Measurements from ENCODE around the gene TCEA3.

The TCEA3 gene

GRCh38 chr1:23438545-23438944 is 14.0 kb upstream of the TCEA3 start:
- H3K4me3 ChIP-seq (ENCODE audit: low read length): no peak overlapping the region
- no peak for DNase-seq (ENCODE audit: low read depth)
- TF ChIP-seq CTCF (conservative IDR thresholded peaks at IDR 0.05; ENCODE audit: low read depth, low read length): no peak

- H3K4me3 ChIP-seq (ENCODE audit: low read length): no peak overlapping the region
- no peak for TF ChIP-seq CTCF (conservative IDR thresholded peaks at IDR 0.05; ENCODE audit: low read depth, low read length)
- DNase-seq (ENCODE audit: low read depth): no peak
Measured at GRCh38 chr1:23437355-23437664, 12.8 kb upstream of the TCEA3 start.

GRCh38 chr1:23436520-23437354 is 12.2 kb upstream of the TCEA3 start:
- DNase-seq (ENCODE audit: low read depth): no peak
- no peak overlapping the region for H3K4me3 ChIP-seq (ENCODE audit: low read length)
- TF ChIP-seq CTCF (conservative IDR thresholded peaks at IDR 0.05; ENCODE audit: low read depth, low read length): no peak

- DNase-seq (ENCODE audit: low read depth): no peak
- TF ChIP-seq CTCF (conservative IDR thresholded peaks at IDR 0.05; ENCODE audit: low read depth, low read length): no peak
- no peak overlapping the region for H3K4me3 ChIP-seq (ENCODE audit: low read length)
Measured at GRCh38 chr1:23434260-23434775, 9.8 kb upstream of the TCEA3 start.

GRCh38 chr1:23433122-23433521 is 8.6 kb upstream of the TCEA3 start:
- H3K4me3 ChIP-seq (ENCODE audit: low read length): no peak overlapping the region
- no peak for DNase-seq (ENCODE audit: low read depth)
- TF ChIP-seq CTCF (conservative IDR thresholded peaks at IDR 0.05; ENCODE audit: low read depth, low read length): no peak

- DNase-seq (ENCODE audit: low read depth): no peak
- TF ChIP-seq CTCF (conservative IDR thresholded peaks at IDR 0.05; ENCODE audit: low read depth, low read length): no peak
- H3K4me3 ChIP-seq (ENCODE audit: low read length): no peak overlapping the region
Measured at GRCh38 chr1:23431431-23431830, 6.9 kb upstream of the TCEA3 start.

GRCh38 chr1:23430803-23431202 is 6.3 kb upstream of the TCEA3 start:
- DNase-seq (ENCODE audit: low read depth): no peak
- no peak overlapping the region for H3K4me3 ChIP-seq (ENCODE audit: low read length)
- no peak for TF ChIP-seq CTCF (conservative IDR thresholded peaks at IDR 0.05; ENCODE audit: low read depth, low read length)
